ENCODE results near the gene RUNX2.

DNA sequence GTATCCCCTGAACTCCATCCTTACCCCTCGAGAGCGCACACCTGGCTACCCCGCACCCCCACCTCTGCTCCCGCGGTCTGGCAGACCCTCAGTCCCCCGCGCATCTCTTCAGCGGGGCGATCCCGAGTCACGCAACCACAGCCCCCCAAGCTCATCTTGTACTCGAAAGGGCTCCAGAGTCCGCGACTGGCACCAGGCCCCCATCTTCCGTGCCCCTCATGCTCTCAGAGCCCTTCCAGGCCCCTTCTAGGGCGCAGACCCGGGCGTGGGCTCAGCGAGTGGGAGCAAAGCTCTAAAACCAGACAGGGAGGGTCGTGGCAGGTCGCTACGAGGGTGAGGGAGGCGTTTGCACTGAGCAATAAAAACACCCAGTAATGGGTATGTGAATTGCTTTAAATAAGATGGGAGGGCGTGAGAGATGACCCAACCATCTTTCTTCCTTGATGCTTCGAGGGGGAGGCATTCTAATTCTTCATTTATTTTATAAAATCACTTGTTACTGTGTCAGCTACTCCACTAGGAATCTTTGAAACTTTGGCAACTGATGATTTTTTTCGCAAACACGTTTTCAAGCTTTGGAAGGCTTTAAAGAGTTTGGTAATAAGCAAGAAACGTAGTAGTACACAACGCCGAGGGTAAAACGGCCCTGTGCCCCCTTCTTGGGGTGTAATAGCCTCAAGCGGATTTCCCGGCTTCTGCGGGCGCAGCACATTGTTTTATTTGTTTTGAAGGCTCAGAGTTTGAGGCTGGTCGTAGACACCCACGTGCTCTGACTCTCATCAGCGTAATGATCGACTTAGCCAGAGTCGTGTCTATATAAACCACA, 92.2 kb downstream of the RUNX2 start:
- TF ChIP-seq, protein P1, sequence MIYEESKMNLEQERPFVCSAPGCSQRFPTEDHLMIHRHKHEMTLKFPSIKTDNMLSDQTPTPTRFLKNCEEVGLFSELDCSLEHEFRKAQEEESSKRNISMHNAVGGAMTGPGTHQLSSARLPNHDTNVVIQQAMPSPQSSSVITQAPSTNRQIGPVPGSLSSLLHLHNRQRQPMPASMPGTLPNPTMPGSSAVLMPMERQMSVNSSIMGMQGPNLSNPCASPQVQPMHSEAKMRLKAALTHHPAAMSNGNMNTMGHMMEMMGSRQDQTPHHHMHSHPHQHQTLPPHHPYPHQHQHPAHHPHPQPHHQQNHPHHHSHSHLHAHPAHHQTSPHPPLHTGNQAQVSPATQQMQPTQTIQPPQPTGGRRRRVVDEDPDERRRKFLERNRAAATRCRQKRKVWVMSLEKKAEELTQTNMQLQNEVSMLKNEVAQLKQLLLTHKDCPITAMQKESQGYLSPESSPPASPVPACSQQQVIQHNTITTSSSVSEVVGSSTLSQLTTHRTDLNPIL (CRISPR knock-in tag; IDR thresholded peaks at IDR 0.05; ENCODE audit: low read depth) = no peak
- no peak for TF ChIP-seq TSHZ2 (CRISPR knock-in tag; IDR thresholded peaks at IDR 0.05)
